Measurements from ENCODE around the gene ZNF566. TPM values are rescaled to one million over a fixed set of nuclear protein-coding genes. Genes with fewer than 3 reads are reported as not detected.

ZNF566 gene
- total and polyA plus RNA-seq, 2 of the 13 experiments (the other 11 are each of a cell fraction or from before 2014, with no cell fraction given) = 4.8 to 13.7 TPM

- Histone ChIP-seq H3K79me2 (ENCODE audit: insufficient read depth, low read length) (no peaks in the 10 kb centered on the region), H3K4me3 (replicated peaks in 1 of 3; ENCODE audit: insufficient read depth in 1 of 3, low read depth in 2 of 3, low read length in 3 of 3) (no peak overlapping the region), H3K4me2 (ENCODE audit: low read depth, low read length) (no peak overlapping the region), H4K20me1 (ENCODE audit: insufficient read depth, low read length) (no peaks in the 10 kb centered on the region), H3K27me3 (ENCODE audit: control insufficient read depth in 1 of 2, insufficient read depth in 2 of 2, low read length in 2 of 2) (no peaks in the 10 kb centered on the region), H3K27ac (ENCODE audit: extremely low read length, insufficient read depth, low read length) (no peak overlapping the region), H3K9me3 (ENCODE audit: low read length) (peaks cover 16% of the 10 kb centered on the region), H2AFZ (ENCODE audit: low read length) (no peak overlapping the region), H3K36me3 (replicated peaks in 1 of 2; ENCODE audit: control insufficient read depth in 1 of 2, insufficient read depth in 2 of 2, low read length in 2 of 2) (no peaks in the 10 kb centered on the region), H3K4me1 (ENCODE audit: insufficient read depth, low read length) (no peaks in the 10 kb centered on the region), H3K9ac (ENCODE audit: insufficient read depth, low read depth, low read length) (no peak overlapping the region)
- FAIRE-seq = no peak
- POLR2A ChIA-PET = no interaction called here
- no TSS peak for BruUV-seq (replicated peaks)
- no peak for ATAC-seq
- CTCF ChIA-PET (ENCODE audit: low intra/inter-chr PET ratio, low total read pairs) = no interaction called here
- 95% methylated on average over 1 of the region's 1 CpG for WGBS (ENCODE audit: low lambda C conversion rate)
- TF ChIP-seq ZNF180 (CRISPR knock-in tag; IDR thresholded peaks at IDR 0.05; ENCODE audit: borderline replicate concordance, low read depth) (no peak), ZNF451 (CRISPR knock-in tag; IDR thresholded peaks at IDR 0.05) (no peak), ONECUT2 (CRISPR knock-in tag; IDR thresholded peaks at IDR 0.05) (no peak), ZNF749 (CRISPR knock-in tag; IDR thresholded peaks at IDR 0.05; ENCODE audit: borderline replicate concordance) (no peak), RBFOX2 (IDR thresholded peaks at IDR 0.05; ENCODE audit: low read depth, low read length) (no peak)
- TF ChIP-seq, protein P1, sequence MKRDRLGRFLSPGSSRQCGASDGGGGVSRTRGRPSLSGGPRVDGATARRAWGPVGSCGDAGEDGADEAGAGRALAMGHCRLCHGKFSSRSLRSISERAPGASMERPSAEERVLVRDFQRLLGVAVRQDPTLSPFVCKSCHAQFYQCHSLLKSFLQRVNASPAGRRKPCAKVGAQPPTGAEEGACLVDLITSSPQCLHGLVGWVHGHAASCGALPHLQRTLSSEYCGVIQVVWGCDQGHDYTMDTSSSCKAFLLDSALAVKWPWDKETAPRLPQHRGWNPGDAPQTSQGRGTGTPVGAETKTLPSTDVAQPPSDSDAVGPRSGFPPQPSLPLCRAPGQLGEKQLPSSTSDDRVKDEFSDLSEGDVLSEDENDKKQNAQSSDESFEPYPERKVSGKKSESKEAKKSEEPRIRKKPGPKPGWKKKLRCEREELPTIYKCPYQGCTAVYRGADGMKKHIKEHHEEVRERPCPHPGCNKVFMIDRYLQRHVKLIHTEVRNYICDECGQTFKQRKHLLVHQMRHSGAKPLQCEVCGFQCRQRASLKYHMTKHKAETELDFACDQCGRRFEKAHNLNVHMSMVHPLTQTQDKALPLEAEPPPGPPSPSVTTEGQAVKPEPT (CRISPR knock-in tag; IDR thresholded peaks at IDR 0.05; ENCODE audit: low read depth) = no peak
- intact Hi-C loops (cut with micrococcal nuclease; ENCODE audit: unreplicated experiment) = no loop called here
- no peak for DNase-seq (ENCODE audit: low spot score)
- in situ Hi-C loops (cut with HindIII; ENCODE audit: extremely low pct_ligation_motif_present, low pct_unique_long_range_greater_than_20kb) = no loop called here
Measured at GRCh38 chr19:36460046-36460445, 29.3 kb downstream of the ZNF566 start.

DNA sequence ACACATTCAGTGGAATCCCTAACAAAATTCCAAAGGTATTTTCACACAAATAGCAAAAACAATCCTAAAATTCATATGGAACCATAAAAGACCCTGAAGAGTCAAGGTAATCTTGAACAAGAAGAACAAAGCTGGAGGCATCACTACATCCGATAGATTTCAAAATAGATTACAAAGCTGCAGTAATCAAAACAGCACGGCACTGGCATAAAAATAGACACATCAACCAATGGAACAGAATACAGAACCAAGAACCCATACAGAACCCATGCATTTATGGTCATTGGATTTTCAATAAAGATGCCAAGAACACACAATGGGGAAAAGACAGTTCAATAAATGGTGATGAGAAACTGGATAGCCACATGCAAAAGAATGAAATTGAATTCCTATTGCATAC lies 32.5 kb downstream of the ZNF566 start:
- DNase-seq (ENCODE audit: low spot score) = no peak
- CTCF ChIA-PET (ENCODE audit: low intra/inter-chr PET ratio, low total read pairs) = no interaction called here
- ATAC-seq = no peak
- Histone ChIP-seq H3K4me2 (ENCODE audit: low read depth, low read length) (no peak overlapping the region), H3K9ac (ENCODE audit: insufficient read depth, low read depth, low read length) (no peak overlapping the region), H3K79me2 (ENCODE audit: insufficient read depth, low read length) (no peaks in the 10 kb centered on the region), H3K4me3 (replicated peaks in 1 of 3; ENCODE audit: insufficient read depth in 1 of 3, low read depth in 2 of 3, low read length in 3 of 3) (no peak overlapping the region), H3K4me1 (ENCODE audit: insufficient read depth, low read length) (no peaks in the 10 kb centered on the region), H2AFZ (ENCODE audit: low read length) (no peak overlapping the region), H3K27me3 (ENCODE audit: control insufficient read depth in 1 of 2, insufficient read depth in 2 of 2, low read length in 2 of 2) (no peaks in the 10 kb centered on the region), H4K20me1 (ENCODE audit: insufficient read depth, low read length) (no peaks in the 10 kb centered on the region), H3K9me3 (ENCODE audit: low read length) (peaks cover 40% of the 10 kb centered on the region), H3K27ac (ENCODE audit: extremely low read length, insufficient read depth, low read length) (no peak overlapping the region), H3K36me3 (replicated peaks in 1 of 2; ENCODE audit: control insufficient read depth in 1 of 2, insufficient read depth in 2 of 2, low read length in 2 of 2) (peaks cover 1 to 4% of the 10 kb centered on the region in 2 experiments; a peak in 1 of 5 replicates)
- no peak for FAIRE-seq
- no peak for TF ChIP-seq BCL6 (CRISPR knock-in tag; IDR thresholded peaks at IDR 0.05)
- no peak for TF ChIP-seq ZNF704 (CRISPR knock-in tag; IDR thresholded peaks at IDR 0.05; ENCODE audit: borderline replicate concordance)
- in situ Hi-C loops (cut with HindIII; ENCODE audit: extremely low pct_ligation_motif_present, low pct_unique_long_range_greater_than_20kb) (no loop called here), intact Hi-C loops (cut with micrococcal nuclease; ENCODE audit: unreplicated experiment) (no loop called here)
- 94% methylated on average over 2 of the region's 2 CpGs for WGBS (ENCODE audit: low lambda C conversion rate)
- BruUV-seq (replicated peaks) = no TSS peak
- POLR2A ChIA-PET = no interaction called here
